Renal cortex interstitium (tissue), 11 donors: ENCODE measurements around the gene RAMP1. TPM values are rescaled to one million over a fixed set of nuclear protein-coding genes. Genes with fewer than 3 reads are reported as not detected.

ENCODE experiments used
- DNase-seq, 11 donors: peaks; one replicate each; pipeline ENCODE4 v3.0.0-alpha.2; 2013; ENCODE audit warnings: low read depth in 9 of 11, low spot score in 4 of 11; ENCODE audit errors: extremely low read depth in 1 of 11
- polyA plus RNA-seq, 3 donors: library from polyadenylated mRNA; unstranded; fragments of 120-200 nt; gene quantifications; one replicate each; pipeline ENCODE4 v1.2.1, GENCODE V29; 2013; ENCODE audit not compliant: insufficient read length in 3 of 3

RAMP1 gene
- polyA plus RNA-seq, 3 donors, result 2.3 to 4.5 (median 3.5) TPM

- no peak for DNase-seq
Measured at GRCh38 chr2:237907144-237907543, 47.7 kb downstream of the RAMP1 start.

- no peak for DNase-seq
Measured at GRCh38 chr2:237909075-237909695, 49.8 kb downstream of the RAMP1 start.

GRCh38 chr2:237909801-237910475, 50.5 kb downstream of the RAMP1 start:
- DNase-seq, result no peak

GRCh38 chr2:237910576-237911362, 51.3 kb downstream of the RAMP1 start:
- DNase-seq, result no peak

GRCh38 chr2:237911363-237912017, 52.1 kb downstream of the RAMP1 start:
- DNase-seq, result no peak

GRCh38 chr2:237912271-237913192, 53.1 kb downstream of the RAMP1 start:
- DNase-seq, result no peak

GRCh38 chr2:237913193-237913917, 53.9 kb downstream of the RAMP1 start:
- no peak for DNase-seq

- no peak for DNase-seq
Measured at GRCh38 chr2:237915576-237915975, 56.2 kb downstream of the RAMP1 start.

- no peak for DNase-seq
Measured at GRCh38 chr2:237916296-237916695, 56.9 kb downstream of the RAMP1 start.

GRCh38 chr2:237917696-237918374, 58.4 kb downstream of the RAMP1 start:
- no peak for DNase-seq

- no peak for DNase-seq
Measured at GRCh38 chr2:237919593-237919992, 60.2 kb downstream of the RAMP1 start.

- no peak for DNase-seq
Measured at GRCh38 chr2:237920673-237921072, 61.2 kb downstream of the RAMP1 start.

GRCh38 chr2:237921967-237922492, 62.6 kb downstream of the RAMP1 start:
- DNase-seq, result no peak

GRCh38 chr2:237922641-237923361, 63.4 kb downstream of the RAMP1 start:
- no peak for DNase-seq

GRCh38 chr2:237923481-237924163, 64.2 kb downstream of the RAMP1 start:
- DNase-seq, result peak in 9 of 11 donors; percentile 23 to 62 (median 48)

- DNase-seq, result no peak
Measured at GRCh38 chr2:237924164-237924534, 64.7 kb downstream of the RAMP1 start.
